Peyer's patch (tissue), 4 donors: Measurements from ENCODE around the gene SMAD3.

Experiments
- CTCF ChIP-seq, 6 experiments: fragments of 450-650 bp in 4 of 6; fragments of 200-600 bp in 2 of 6; sonication (generic) in 1 of 6; IDR thresholded peaks; one replicate each; pipeline ENCODE4 v1.5.1; 2017 to 2019; ENCODE audit warnings: antibody characterized with exemption in 6 of 6, mild to moderate bottlenecking in 3 of 6, moderate library complexity in 1 of 6
- POLR2A ChIP-seq, 2 donors: fragments of 450-650 bp; IDR thresholded peaks; one replicate each; pipeline ENCODE4 v1.5.1; 2017; ENCODE audit warnings: antibody characterized with exemption in 2 of 2, mild to moderate bottlenecking in 2 of 2, moderate library complexity in 2 of 2

- TF ChIP-seq CTCF (IDR thresholded peaks at IDR 0.05) (no peak), POLR2A (IDR thresholded peaks at IDR 0.05) (no peak)
Observed at GRCh38 chr15:67190326-67190725, 124.9 kb downstream of the SMAD3 start.
